Small intestine (tissue), 7 donors: ENCODE data around the gene FRMPD2. TPM values are rescaled to one million over a fixed set of nuclear protein-coding genes. Genes with fewer than 3 reads are reported as not detected.
A peak's percentile ranks its signal among the peaks of the same experiment; 100 is the strongest.

ENCODE experiments used
- DNase-seq, 2 donors: peaks; one replicate each; pipeline versions ENCODE4 v3.0.0 to v3.0.0-alpha.2; 2013
- FAIRE-seq: peaks from 2 replicates; lab custom pipeline; 2012; peaks lifted over from hg19 to GRCh38; lab: Jason Lieb, UNC
- H3K27ac ChIP-seq, 3 donors: one replicate each; pipeline ENCODE4 v1.5.1; 2013; ENCODE audit warnings: low read length in 2 of 3, mild to moderate bottlenecking in 2 of 3, control low read depth in 1 of 3, inconsistent platforms in 1 of 3, low read depth in 1 of 3, moderate library complexity in 1 of 3
- H3K27me3 ChIP-seq, 3 donors: one replicate each; pipeline ENCODE4 v1.6.1; 2013; ENCODE audit warnings: low read length in 3 of 3, inconsistent platforms in 1 of 3; ENCODE audit not compliant: control insufficient read depth in 3 of 3, insufficient read depth in 3 of 3
- H3K36me3 ChIP-seq, 3 donors: one replicate each; pipeline ENCODE4 v1.6.1; 2013; ENCODE audit warnings: low read length in 3 of 3, inconsistent platforms in 1 of 3, low read depth in 1 of 3, mild to moderate bottlenecking in 1 of 3, moderate library complexity in 1 of 3; ENCODE audit not compliant: control insufficient read depth in 3 of 3, insufficient read depth in 2 of 3
- H3K4me1 ChIP-seq, 3 donors: one replicate each; pipeline ENCODE4 v1.6.1; 2013; ENCODE audit warnings: low read length in 2 of 3, inconsistent platforms in 1 of 3, low read depth in 1 of 3, mild to moderate bottlenecking in 1 of 3, moderate library complexity in 1 of 3; ENCODE audit not compliant: control insufficient read depth in 3 of 3, insufficient read depth in 2 of 3
- H3K4me3 ChIP-seq, 3 donors: one replicate each; pipeline ENCODE4 v1.5.1; 2013; ENCODE audit warnings: low read length in 3 of 3, control low read depth in 1 of 3, inconsistent platforms in 1 of 3, low read depth in 1 of 3, mild to moderate bottlenecking in 1 of 3, moderate library complexity in 1 of 3
- H3K9me3 ChIP-seq, 2 donors: one replicate each; pipeline ENCODE4 v1.6.1; 2013; ENCODE audit warnings: low read depth in 1 of 2, low read length in 1 of 2; ENCODE audit not compliant: control insufficient read depth in 2 of 2, insufficient read depth in 1 of 2
- WGBS, 3 donors: extraction: QIAGEN DNeasy Blood & Tissue Kit; methylation state at CpG; one replicate each; pipeline ENCODE4 v1.1.7; 2013; 5-methylcytosine and 5-hydroxymethylcytosine counted together
- polyA plus RNA-seq, 4 donors: library from polyadenylated mRNA; stranded (reverse) in 3 of 4; unstranded in 1 of 4; fragments of 200-250 nt in 3 of 4; fragments of 120-200 nt in 1 of 4; gene quantifications; one replicate each; pipeline versions ENCODE4 v1.2.1 to v1.2.3, GENCODE V29; 2013
- donor health status: healthy with polysubstance abuse.
- donor health status: control.
- donor health status: control.
- donor health status: Bipolar disorder and iron deficiency.
- donor health status: healthy.

The FRMPD2 gene
- polyA plus RNA-seq, 4 donors, result 0.03 TPM; not detected in 3

- H3K36me3 ChIP-seq, result no peaks in the 10 kb centered on the region
- H3K4me3 ChIP-seq, result no peak overlapping the region
- H3K4me1 ChIP-seq, result peaks cover 0 to 2% (median 0%) of the 10 kb centered on the region in 3 donors
- H3K9me3 ChIP-seq, result no peaks in the 10 kb centered on the region
- DNase-seq (no peak), FAIRE-seq (no peak)
- no peaks in the 10 kb centered on the region for H3K27me3 ChIP-seq
- 74 to 84% (median 80%) methylated on average over 4 of the region's 4 CpGs for WGBS, 3 donors
- H3K27ac ChIP-seq, result no peak overlapping the region
Observed at GRCh38 chr10:48296576-48297098, 22.1 kb upstream of the FRMPD2 start.

DNA sequence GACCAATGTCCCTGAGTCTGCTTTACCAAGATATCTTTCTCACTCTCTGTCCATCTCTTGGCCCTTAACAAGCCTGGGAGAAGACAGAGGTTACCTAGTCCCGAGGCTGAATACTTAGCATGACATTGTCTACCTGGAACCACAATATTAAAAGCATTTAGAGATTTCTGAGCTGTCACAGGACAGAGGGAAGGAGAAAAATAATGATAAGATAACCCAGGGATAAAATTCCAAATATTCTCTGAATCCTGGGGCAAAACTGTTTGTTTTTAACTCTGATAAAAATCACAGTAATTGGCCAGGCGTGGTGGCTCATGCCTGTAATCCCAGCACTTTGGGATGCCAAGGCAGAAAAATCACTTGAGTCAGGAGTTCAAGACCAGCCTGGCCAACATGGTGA, 19.9 kb upstream of the FRMPD2 start:
- Histone ChIP-seq H3K27me3 (no peaks in the 10 kb centered on the region), H3K4me1 (peaks cover 4 to 11% (median 6%) of the 10 kb centered on the region in 3 donors), H3K36me3 (no peaks in the 10 kb centered on the region), H3K9me3 (no peaks in the 10 kb centered on the region), H3K4me3 (no peak overlapping the region), H3K27ac (no peak overlapping the region)
- 74 to 92% (median 89%) methylated on average over 2 of the region's 2 CpGs for WGBS, 3 donors
- FAIRE-seq, result no peak
- DNase-seq, result no peak

DNA sequence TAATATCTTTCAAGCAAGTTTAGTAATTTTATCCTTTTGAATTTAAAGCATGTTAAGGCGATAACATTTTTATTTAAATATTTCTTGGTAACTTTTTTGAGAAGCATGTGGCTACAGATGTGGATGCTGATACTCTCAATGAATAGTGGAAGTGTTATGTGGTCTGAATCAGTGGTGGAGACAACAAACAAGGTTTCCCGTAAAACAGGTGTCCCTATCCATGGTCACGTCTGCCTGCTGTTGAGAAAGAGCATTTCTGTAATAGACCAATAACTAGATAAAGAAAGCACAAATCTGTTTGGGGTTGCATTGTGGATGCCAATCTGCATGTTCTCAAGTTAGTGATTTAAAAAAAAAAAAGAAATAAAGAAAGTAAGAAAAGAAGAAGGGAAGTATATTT, 18.1 kb upstream of the FRMPD2 start:
- no peak overlapping the region for H3K4me3 ChIP-seq

GRCh38 chr10:48291190-48291589, 16.7 kb upstream of the FRMPD2 start:
- Histone ChIP-seq H3K9me3 (peaks cover 0 to 4% of the 10 kb centered on the region in 2 donors), H3K27me3 (no peaks in the 10 kb centered on the region), H3K4me3 (no peak overlapping the region), H3K27ac (no peak overlapping the region), H3K36me3 (no peaks in the 10 kb centered on the region), H3K4me1 (peaks cover 4 to 11% (median 6%) of the 10 kb centered on the region in 3 donors)
- WGBS, 3 donors, result 23 to 62% (median 37%) methylated on average over 3 of the region's 3 CpGs
- DNase-seq (peak; percentile 54 to 76), FAIRE-seq (no peak)

More for the DNA sequence above, 18.1 kb upstream of the FRMPD2 start:
- DNase-seq, result no peak
- no peaks in the 10 kb centered on the region for H3K27me3 ChIP-seq
- FAIRE-seq, result no peak
- no peaks in the 10 kb centered on the region for H3K9me3 ChIP-seq
- peaks cover 4 to 11% (median 6%) of the 10 kb centered on the region in 3 donors for H3K4me1 ChIP-seq
- WGBS, 3 donors, result 89 to 94% (median 93%) methylated on average over 3 of the region's 3 CpGs
- no peak overlapping the region for H3K27ac ChIP-seq
- H3K36me3 ChIP-seq, result no peaks in the 10 kb centered on the region

GRCh38 chr10:48290286-48290685, 15.8 kb upstream of the FRMPD2 start:
- no peaks in the 10 kb centered on the region for H3K36me3 ChIP-seq
- 74 to 88% (median 80%) methylated on average over 9 of the region's 9 CpGs for WGBS, 3 donors
- FAIRE-seq, result no peak

DNA sequence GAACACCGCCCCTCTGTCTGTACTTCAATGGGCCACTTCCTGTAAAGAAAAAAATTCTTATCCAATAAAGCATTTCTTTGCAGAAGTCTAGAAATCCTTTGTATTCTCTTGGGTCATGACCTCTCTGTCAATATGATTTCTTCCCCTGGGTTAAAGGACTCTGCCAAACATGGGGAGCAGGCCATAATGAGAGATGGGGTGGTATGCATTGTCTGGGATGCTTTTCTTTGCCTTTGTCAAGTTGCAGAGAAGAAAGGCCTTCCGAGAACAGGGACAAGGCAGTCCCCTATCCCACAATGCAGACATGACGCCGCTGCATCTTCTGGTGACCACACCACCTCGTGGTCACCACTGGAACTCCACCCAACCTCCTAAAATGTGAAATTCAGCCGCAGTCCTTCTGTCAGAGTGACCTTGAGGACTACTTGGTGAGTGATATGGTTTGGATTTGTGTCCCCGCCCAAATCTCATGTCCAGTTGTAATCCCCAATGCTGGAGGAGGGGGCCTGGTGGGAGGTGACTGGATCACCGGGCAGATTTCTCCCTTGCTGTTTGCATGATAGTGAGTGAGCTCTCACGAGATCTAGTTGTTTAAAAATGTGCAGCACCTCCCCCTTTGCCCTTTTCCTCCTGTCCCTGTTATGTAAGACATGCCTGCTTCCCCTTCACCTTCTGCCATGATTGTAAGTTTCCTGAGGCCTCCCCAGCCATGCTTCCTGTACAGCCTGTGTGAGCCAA, 15.2 kb upstream of the FRMPD2 start:
- peaks cover 4 to 11% (median 6%) of the 10 kb centered on the region in 3 donors for H3K4me1 ChIP-seq
- no peak overlapping the region for H3K4me3 ChIP-seq
- peaks cover 0 to 4% (median 0%) of the 10 kb centered on the region in 3 donors for H3K27me3 ChIP-seq
- H3K9me3 ChIP-seq, result peaks cover 0 to 7% of the 10 kb centered on the region in 2 donors
- 28 to 31% (median 28%) methylated on average over 9 of the region's 9 CpGs for WGBS, 3 donors
- H3K36me3 ChIP-seq, result no peaks in the 10 kb centered on the region
- peak; percentile 42 to 68 for DNase-seq
- FAIRE-seq, result no peak
- no peak overlapping the region for H3K27ac ChIP-seq

More at GRCh38 chr10:48290286-48290685, 15.8 kb upstream of the FRMPD2 start:
- Histone ChIP-seq H3K9me3 (peaks cover 0 to 7% of the 10 kb centered on the region in 2 donors), H3K4me3 (no peak overlapping the region), H3K4me1 (peaks cover 4 to 11% (median 6%) of the 10 kb centered on the region in 3 donors), H3K27ac (no peak overlapping the region), H3K27me3 (no peaks in the 10 kb centered on the region)
- DNase-seq, result no peak

GRCh38 chr10:48288661-48289060, 14.2 kb upstream of the FRMPD2 start:
- peaks cover 4 to 11% (median 6%) of the 10 kb centered on the region in 3 donors for H3K4me1 ChIP-seq
- no peak overlapping the region for H3K4me3 ChIP-seq
- H3K27me3 ChIP-seq, result peaks cover 0 to 9% (median 0%) of the 10 kb centered on the region in 3 donors
- FAIRE-seq (no peak), DNase-seq (no peak)
- no peaks in the 10 kb centered on the region for H3K36me3 ChIP-seq
- H3K27ac ChIP-seq, result no peak overlapping the region
- H3K9me3 ChIP-seq, result peaks cover 0 to 14% of the 10 kb centered on the region in 2 donors
- WGBS, 3 donors, result 88 to 95% (median 89%) methylated on average over 7 of the region's 7 CpGs

GRCh38 chr10:48287417-48288391, 13.2 kb upstream of the FRMPD2 start:
- 34 to 60% (median 39%) methylated on average over 13 of the region's 13 CpGs for WGBS, 3 donors
- no peak for FAIRE-seq
- H3K27ac ChIP-seq, result no peak overlapping the region

More at GRCh38 chr10:48287417-48288391, 13.2 kb upstream of the FRMPD2 start:
- Histone ChIP-seq H3K36me3 (no peaks in the 10 kb centered on the region), H3K4me3 (no peak overlapping the region), H3K4me1 (peaks cover 4 to 11% (median 6%) of the 10 kb centered on the region in 3 donors), H3K9me3 (peaks cover 0 to 16% of the 10 kb centered on the region in 2 donors), H3K27me3 (peaks cover 0 to 9% (median 2%) of the 10 kb centered on the region in 3 donors)
- DNase-seq, result peak in 1 of 2 donors; percentile 16
